Stimulated activated CD4-positive, alpha-beta T cell treated with anti-CD3 and anti-CD28 coated beads, Interleukin-2, amount 100 ng/mL, for 24 hours (primary cell): Measurements from ENCODE around the gene NSD2.

Source experiments
- DNase-seq, 2 donors: peaks; one replicate each; pipeline ENCODE4 v3.0.0-alpha.2; 2020

NSD2 gene

DNA sequence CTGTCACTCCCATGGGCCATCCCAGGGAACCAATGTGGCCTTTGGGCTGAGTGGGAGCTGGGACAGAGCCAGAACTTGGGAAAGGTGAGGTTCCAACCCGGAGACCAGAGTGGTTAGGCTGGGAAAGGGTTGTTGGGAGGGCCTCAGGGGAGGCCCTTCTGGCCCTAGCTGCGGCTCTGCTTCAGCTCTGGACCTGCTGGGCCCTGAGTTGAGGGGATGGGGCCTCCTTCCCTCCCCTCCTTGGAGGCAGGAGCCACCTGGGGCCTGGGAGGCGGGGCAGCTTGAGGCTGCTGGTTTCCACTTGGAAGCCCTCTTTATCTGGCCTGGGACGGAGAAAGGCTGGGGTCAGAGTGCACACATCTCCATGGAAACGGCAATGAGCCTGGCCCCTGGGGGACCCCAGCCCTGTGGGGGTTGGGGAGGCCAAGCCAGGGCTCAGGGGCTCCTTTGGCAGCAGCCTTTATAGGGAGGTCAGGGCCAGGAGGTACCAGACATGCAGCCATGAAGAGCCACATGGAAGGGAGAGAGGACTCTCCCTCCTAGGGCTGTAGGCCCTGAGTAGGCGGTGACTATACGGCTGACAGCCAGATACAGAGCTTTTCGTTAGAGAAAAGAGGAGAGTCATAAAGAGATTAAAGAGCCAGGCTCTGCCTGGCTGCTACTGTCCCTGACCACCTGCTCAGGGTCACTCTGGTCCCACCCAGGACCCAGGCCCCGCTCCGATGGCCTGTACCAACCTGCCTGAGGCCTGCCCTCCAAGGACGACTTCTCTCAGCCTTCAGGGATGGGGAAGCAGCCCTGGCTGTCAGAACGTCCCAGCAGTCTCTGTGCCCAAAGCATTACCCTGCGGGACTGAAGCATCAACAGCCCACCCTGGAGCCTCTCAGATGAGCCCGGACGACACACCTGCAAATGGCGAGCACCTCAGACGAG lies 6.9 kb upstream of the NSD2 start:
- DNase-seq = no peak

GRCh38 chr4:1866189-1866661 lies 5.0 kb upstream of the NSD2 start:
- no peak for DNase-seq

- no peak for DNase-seq
Measured at GRCh38 chr4:1868293-1868692, 2.9 kb upstream of the NSD2 start.

DNA sequence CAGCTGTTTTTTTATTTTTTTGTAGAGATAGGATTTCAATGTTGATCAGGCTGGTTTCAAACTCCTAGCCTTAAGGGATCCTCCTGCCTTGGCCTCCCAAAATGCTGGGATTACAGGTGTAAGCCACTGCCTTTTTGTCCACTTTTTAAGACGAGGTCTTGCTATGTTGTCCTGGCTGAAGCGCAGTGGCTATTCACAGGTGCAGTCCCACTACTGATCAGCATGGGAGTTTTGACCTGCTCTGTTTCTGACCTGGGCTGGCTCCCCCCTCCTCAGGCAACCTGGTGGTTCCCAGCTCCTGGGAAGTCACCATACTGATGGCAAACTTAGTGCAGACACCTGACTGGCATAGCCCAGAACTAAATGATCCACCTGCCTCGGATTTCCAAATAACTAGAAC lies 2.3 kb upstream of the NSD2 start:
- DNase-seq = no peak

DNA sequence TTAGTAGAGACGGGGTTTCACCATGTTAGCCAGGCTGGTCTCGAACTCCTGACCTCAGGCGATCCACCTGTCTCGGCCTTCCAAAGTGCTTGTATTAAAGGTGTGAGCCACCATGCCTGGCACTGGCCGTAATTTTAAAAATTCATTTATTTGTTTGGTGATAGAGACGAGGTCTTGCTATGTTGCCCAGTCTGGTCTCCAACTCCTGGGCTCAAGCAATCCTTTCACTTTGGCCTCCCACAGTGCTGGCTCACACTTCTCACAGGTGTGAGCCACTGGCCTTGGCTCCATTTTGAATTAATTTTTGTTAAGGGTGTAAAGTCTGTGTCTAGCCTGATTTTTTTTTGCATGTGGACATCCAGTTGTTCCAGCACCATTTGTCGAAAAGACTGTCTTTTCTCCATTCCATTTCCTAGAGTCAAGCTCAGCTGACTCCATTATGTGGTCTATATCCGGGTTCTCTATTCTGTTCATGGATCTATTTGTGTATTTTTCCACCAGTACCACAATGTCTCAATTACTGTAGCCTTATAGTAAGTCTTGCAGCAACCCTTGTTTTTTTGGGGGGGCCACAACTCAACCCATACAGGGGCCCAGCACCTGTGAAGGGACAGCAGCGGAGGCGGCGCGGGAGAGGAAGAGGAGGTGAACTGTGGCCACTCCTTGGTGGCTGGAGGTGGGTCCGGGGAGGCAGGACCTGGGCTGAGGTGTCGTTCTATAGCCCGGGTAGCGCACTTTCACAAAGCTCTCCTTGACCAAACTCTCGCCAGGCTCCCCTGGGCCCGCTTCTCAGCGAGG lies 1.5 kb upstream of the NSD2 start:
- no peak for DNase-seq

DNA sequence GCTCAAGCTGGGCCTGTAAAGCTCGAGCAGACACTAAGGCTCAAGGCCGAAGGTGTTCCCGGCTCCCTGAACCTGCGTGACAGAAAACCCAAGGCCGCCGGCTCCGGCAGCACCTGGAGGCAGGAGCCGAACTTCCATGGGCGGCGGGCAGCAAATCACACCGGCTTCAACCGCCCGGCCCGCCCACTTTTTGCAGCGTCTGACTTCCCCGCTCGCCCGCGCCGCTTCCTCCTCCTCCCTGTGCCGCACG lies 940 bp upstream of the NSD2 start:
- peak; percentile 84 to 91 for DNase-seq

DNA sequence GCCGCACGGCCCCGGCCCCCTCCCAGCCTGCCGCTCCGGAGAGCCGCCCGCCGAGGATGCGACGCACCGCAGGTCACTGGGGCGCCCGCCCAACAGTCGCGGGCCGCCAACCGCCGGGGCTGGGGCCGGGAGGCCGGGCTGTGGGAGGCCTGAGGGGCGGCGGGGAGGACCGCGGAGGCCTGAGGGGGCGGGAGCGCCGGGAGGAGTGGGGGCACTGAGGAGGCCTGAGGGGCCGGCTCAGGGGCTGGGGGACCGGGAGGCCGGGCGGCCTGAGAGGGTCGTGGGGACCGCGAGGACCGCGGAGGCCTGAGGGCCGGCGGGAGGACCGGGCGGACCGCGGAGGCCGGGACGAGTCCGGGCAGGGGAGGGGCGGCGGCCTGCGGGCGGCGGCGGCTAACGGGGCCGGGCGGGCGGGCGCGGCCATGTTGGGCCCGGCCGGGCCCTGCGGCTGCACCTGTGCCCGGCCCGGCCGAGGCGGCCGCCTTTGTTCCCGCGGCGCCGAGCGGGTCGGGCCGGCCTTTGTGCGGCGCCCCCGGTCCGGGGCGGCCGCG lies 353 bp downstream of the NSD2 start:
- DNase-seq = no peak

DNA sequence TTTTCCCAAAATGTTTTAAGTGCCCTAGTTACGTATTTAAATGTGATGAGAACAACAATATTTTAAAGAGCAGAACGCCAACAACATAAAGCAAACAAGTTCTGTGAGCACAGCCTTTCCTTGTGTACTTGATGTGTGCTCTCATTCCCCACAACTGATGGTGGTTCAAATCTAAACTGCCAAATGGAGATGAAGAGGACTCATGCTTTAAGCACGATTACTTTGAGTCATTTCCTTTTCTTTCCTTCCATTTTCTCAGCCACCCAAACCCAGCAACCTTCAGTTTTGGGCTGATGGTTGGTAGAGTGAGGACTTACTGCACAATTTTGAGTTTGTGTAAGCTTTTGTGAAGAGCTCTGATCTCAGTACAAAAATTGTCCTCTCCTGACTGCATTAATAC lies 1.7 kb downstream of the NSD2 start:
- DNase-seq = peak; percentile 26 to 45

DNA sequence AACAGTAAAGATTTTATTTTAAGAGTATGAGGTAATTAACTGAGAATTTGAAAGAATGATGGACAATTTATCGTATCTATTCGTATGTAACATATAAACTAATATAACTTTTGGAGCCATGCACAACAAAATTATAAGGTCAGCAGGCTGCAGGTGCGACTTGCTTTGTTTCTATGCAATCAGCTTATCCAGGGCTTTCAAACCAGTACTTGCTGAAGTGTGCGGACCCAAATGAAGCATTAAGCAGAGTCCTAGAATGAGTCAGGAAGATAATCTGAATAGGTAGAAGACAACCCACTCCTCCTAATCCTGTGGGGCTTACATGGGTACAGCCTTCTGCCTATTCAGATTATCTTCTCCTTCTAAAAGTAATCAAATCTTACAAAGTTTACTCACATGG lies 2.1 kb downstream of the NSD2 start:
- DNase-seq = no peak

- DNase-seq = no peak
Measured at GRCh38 chr4:1873776-1874175, 2.6 kb downstream of the NSD2 start.

- DNase-seq = no peak
Measured at GRCh38 chr4:1874201-1874600, 3.0 kb downstream of the NSD2 start.

- DNase-seq = no peak
Measured at GRCh38 chr4:1879485-1879884, 8.3 kb downstream of the NSD2 start.

DNA sequence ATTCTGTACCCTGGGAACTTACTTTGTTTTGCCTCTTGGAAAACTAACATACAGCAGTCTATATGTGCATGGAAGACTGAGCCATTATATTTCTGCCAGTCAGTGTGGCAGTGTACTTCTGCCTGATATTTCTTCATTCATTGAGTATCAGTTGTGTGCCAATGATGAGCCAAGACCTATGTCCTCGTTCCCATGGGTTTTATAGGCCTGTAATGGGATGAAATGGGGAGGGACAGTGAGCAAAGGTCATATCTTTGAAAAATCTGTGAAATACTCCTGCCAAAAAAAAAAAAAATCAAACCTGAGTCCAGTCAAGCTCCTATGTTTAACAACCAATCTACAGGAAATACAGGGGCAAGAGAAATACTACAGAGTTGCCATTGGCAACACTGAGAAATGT lies 9.1 kb downstream of the NSD2 start:
- no peak for DNase-seq

DNA sequence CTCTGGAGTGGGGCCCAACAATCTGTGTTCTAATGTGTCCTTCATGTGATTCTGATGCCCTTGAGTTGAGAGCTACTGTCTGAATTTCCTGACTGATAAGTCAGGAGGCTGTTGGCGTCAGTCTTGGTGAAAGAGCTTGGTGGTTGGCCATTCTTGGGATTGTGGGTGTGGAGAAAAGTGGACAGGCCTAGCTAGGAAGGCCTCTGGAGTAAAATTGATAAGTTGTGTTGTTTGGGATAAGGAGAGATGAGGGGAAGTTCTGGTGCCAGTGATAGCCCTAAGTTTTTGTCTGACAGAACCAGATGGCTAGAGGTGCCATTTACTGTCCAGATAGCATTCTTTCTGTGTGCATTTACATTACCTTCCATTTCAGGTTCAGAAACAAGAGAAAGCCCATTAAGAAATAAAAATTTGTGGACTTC lies 11.7 kb downstream of the NSD2 start:
- no peak for DNase-seq

- no peak for DNase-seq
Measured at GRCh38 chr4:1883583-1883982, 12.4 kb downstream of the NSD2 start.

DNA sequence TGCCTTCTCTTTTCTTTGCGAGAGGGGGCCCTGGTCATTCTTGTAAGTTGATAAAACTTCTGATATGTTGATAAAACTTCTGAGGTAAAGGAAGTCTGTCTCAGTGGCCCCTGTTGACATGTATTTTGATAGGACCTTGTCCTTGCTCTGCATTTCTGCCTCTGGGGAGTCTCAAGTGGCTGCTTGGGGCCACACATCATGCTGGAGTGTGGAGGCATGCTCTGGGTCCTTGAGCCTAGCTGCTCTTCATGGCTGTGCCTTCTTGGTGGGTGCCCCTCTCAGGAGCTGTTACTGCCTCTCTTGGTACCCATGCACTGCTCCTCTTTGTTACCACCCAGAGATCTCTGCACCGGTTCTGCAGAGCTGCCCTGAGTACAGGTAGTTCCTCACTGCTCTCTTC lies 14.2 kb downstream of the NSD2 start:
- DNase-seq = no peak

GRCh38 chr4:1887052-1887451 lies 15.9 kb downstream of the NSD2 start:
- no peak for DNase-seq

DNA sequence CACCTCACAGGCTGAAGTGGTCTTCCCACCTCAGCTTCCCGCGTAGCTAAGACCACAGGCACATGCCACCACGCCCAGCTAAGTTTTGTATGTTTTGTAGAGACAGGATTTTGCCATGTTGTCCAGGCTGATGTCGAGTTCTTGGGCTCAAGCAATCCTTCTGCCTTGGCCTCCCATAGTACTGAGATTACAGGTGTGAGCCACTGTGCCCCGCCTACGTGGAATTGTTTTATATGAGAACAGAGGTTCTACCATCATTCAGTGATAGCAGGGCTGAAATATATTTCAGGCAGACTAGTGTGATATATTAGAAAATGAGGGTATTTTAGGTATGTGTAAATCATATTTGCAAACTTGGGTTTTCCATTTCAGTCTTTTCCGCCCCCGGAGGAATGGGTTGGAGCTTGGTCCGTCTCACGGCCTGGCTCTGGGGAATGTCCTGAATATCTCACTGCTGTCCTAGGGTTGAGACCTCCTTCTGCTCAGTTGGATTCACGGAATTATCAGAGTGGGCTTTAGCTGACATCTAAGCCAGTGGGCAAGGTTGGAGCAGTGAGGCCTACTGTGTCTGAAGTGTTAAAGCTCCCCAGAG lies 19.9 kb downstream of the NSD2 start:
- DNase-seq = no peak

- DNase-seq = no peak
Measured at GRCh38 chr4:1895971-1896657, 24.9 kb downstream of the NSD2 start.

- no peak for DNase-seq
Measured at GRCh38 chr4:1896658-1896991, 25.4 kb downstream of the NSD2 start.

DNA sequence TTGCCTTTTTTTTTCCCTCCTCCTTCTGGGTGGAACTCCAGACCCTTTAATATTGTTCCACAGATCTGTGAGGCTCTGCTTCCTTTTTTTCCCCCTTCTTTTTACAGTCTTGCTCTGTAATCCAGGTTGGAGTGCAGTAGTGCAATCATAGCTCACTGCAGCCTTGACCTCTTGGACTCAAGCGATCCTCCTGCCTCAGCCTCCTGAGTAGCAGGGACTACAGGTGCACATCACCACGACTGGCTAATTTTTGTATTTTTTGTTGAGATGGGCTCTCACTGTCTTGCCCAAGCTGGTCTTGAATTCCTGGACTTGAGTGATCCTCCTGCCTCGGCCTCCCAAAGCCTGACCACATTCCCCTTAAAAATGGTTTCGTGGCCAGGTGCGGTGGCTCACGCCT lies 26.8 kb downstream of the NSD2 start:
- no peak for DNase-seq

DNA sequence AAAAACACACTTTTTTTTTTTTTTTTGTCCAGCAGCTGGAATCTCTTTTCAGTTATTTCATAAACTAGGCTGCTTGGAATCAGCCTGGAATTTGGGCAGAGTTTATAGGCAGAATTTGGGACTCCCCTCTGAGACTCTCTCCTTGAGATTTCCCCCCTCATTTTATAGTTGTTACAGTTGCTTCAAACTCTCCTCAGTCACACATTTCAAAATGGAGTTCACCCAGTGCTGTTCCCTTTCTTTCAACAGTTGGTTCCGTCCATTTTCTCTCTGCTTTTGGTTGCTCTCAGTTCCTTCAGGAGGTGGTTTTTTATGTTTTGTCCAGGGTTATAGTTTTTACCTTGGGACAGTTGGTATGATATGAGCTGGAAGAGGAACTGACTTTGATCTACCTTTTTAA lies 27.5 kb downstream of the NSD2 start:
- no peak for DNase-seq
